ENCODE results near the gene OLFM2. TPM values are rescaled to one million over a fixed set of nuclear protein-coding genes. Genes with fewer than 3 reads are reported as not detected.

The OLFM2 gene
- total RNA-seq, 1 donor from 2014 or later = 18.8 TPM

DNA sequence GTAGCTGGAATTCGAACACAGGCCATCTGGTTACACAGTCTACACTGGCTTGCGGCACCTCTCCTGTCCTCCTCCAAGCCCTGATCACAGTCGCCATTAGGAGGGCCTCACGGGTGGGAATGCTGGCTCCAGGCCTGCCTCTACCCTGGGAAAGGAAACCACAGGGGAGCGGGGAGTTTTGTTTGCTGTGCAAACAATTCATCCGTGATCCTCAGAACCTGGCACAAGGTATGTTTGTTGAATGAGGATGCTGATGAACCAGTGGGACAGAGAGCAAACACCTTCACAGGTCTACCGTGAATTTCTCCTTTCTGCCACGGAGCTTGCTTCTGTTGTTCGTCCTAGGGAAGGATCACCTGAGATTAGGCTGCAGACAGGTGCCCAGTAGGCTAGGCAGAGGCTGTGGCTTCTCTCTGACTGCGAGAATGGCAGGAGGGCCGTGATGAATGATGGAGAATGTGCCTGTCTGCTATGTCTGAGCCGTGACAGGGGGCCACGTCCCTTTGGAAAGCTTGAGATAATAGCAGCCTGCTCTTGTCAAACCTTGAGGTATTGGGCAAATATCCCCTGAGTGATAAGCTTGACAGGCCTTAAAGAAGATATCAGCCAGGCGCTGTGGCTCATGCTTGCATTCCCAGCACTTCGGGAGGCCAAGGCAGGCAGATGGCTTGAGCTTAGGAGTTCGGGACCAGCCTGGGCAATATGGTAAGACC lies 64.5 kb downstream of the OLFM2 start:
- Histone ChIP-seq H3K27me3 (ENCODE audit: control insufficient read depth in 3 of 3, insufficient read depth in 3 of 3, low read length in 3 of 3) (peaks cover 0 to 4% (median 0%) of the 10 kb centered on the region in 3 donors), H3K9ac (ENCODE audit: low read depth in 1 of 3, low read length in 3 of 3) (no peak overlapping the region), H3K27ac (ENCODE audit: low read depth, low read length) (no peak overlapping the region), H3K4me1 (ENCODE audit: control insufficient read depth in 3 of 3, insufficient read depth in 3 of 3, low read length in 3 of 3) (peaks cover 0 to 1% (median 0%) of the 10 kb centered on the region in 3 donors), H3K4me3 (ENCODE audit: low read length in 3 of 3) (no peak overlapping the region), H3K9me3 (ENCODE audit: control insufficient read depth in 3 of 3, low read length in 3 of 3) (peaks cover 0 to 4% (median 0%) of the 10 kb centered on the region in 3 donors), H3K36me3 (ENCODE audit: control insufficient read depth in 3 of 3, insufficient read depth in 3 of 3, low read length in 3 of 3) (no peaks in the 10 kb centered on the region)

DNA sequence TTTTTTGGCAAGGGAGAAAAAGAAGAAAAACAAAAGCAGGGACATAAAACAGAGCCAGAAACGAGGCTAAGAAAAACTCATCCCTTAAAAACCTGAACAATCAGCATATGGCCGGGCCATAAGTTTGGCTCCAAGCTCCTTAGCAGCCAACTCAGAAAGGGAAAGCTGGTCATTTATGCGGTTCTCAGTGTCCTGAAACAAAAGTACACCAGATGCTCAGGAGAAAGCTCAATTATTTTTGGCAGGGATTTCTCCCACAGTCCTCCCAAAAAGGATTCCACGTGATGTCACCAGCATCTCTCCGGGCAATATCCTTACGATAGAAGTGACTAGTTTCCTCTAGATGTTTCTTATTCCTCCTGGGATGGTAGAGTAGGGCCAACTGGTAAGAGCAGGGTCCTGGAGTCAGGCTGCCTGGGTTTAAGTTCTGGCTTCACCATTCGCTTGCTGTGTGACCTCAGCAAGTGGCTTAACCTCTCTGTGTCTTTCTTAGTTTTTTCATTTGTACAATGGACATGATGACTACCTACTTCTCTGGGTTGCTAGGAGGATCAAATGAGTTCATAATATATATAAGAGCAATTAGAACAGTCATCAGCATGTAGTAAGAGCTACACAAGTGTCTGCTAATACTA lies 67.2 kb downstream of the OLFM2 start:
- H3K9ac ChIP-seq (ENCODE audit: low read depth in 1 of 3, low read length in 3 of 3) = no peak overlapping the region
- peaks cover 0 to 4% (median 0%) of the 10 kb centered on the region in 3 donors for H3K27me3 ChIP-seq (ENCODE audit: control insufficient read depth in 3 of 3, insufficient read depth in 3 of 3, low read length in 3 of 3)
- H3K4me1 ChIP-seq (ENCODE audit: control insufficient read depth in 3 of 3, insufficient read depth in 3 of 3, low read length in 3 of 3) = peaks cover 0 to 2% (median 0%) of the 10 kb centered on the region in 3 donors
- H3K27ac ChIP-seq (ENCODE audit: low read depth, low read length) = no peak overlapping the region
- no peaks in the 10 kb centered on the region for H3K36me3 ChIP-seq (ENCODE audit: control insufficient read depth in 3 of 3, insufficient read depth in 3 of 3, low read length in 3 of 3)
- no peaks in the 10 kb centered on the region for H3K9me3 ChIP-seq (ENCODE audit: control insufficient read depth in 3 of 3, low read length in 3 of 3)
- no peak overlapping the region for H3K4me3 ChIP-seq (ENCODE audit: low read length in 3 of 3)

DNA sequence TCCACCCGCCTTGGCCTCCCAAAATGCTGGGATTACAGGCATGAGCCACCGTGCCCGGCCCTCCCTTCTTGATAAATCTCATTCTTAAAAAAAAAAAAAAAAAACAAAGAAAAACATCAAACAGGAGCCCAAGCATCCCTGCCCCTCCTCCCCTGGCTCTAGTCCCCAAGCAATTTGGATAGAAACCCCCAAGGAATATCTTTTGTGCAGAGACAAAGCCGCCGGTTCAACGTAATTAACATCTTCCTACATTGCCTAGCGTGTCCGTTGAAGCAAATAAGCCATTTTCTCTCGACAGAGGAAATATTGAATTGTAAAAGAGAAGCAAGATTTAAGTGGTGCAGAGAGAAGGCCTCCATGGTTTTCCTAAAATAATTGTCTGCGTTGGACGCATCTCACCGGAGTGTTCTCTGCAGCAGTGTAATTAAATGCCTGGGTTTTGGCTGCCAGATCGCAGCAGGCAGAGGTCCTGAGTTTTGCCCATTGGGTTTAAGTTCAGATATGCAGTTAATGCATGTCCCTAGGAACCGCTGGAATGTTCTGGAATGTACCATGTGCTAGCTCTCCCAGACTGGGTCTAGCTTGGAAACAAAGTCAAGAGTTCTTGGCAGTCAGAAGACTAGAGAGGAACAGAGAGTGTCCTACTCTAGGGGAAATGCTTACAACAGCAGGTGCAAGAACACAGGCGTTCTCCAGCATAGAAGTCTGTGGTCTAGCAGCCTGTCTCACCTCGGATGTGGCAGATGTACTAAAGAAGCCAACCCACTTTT lies 70.4 kb downstream of the OLFM2 start:
- peaks cover 0 to 4% (median 0%) of the 10 kb centered on the region in 3 donors for H3K27me3 ChIP-seq (ENCODE audit: control insufficient read depth in 3 of 3, insufficient read depth in 3 of 3, low read length in 3 of 3)
- H3K4me1 ChIP-seq (ENCODE audit: control insufficient read depth in 3 of 3, insufficient read depth in 3 of 3, low read length in 3 of 3) = peaks cover 0 to 2% (median 0%) of the 10 kb centered on the region in 3 donors
- H3K9ac ChIP-seq (ENCODE audit: low read depth in 1 of 3, low read length in 3 of 3) = no peak overlapping the region
- no peaks in the 10 kb centered on the region for H3K36me3 ChIP-seq (ENCODE audit: control insufficient read depth in 3 of 3, insufficient read depth in 3 of 3, low read length in 3 of 3)
- no peaks in the 10 kb centered on the region for H3K9me3 ChIP-seq (ENCODE audit: control insufficient read depth in 3 of 3, low read length in 3 of 3)
- H3K4me3 ChIP-seq (ENCODE audit: low read length in 3 of 3) = no peak overlapping the region
- H3K27ac ChIP-seq (ENCODE audit: low read depth, low read length) = no peak overlapping the region

DNA sequence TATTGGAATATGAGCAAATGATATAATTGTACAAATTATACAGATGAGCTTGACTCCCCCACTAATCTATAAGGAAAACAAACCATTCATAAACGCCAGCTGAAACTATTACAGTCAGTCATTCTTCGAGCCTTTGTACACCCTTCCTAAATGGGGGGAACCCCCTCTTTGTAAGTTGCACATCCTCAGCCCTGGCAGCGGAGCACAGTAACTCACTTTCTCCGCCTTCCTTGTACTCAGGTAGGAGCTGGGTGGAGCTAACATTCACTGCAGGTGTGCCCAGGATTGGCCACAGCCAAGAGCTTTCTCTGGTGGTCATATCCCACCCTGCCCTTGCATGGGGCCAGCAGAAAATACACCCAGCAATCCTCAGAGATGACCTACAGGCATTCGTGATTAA lies 72.6 kb downstream of the OLFM2 start:
- peaks cover 0 to 2% (median 0%) of the 10 kb centered on the region in 3 donors for H3K4me1 ChIP-seq (ENCODE audit: control insufficient read depth in 3 of 3, insufficient read depth in 3 of 3, low read length in 3 of 3)
- H3K9me3 ChIP-seq (ENCODE audit: control insufficient read depth in 3 of 3, low read length in 3 of 3) = no peaks in the 10 kb centered on the region
- no peak overlapping the region for H3K9ac ChIP-seq (ENCODE audit: low read depth in 1 of 3, low read length in 3 of 3)
- no peaks in the 10 kb centered on the region for H3K36me3 ChIP-seq (ENCODE audit: control insufficient read depth in 3 of 3, insufficient read depth in 3 of 3, low read length in 3 of 3)
- H3K4me3 ChIP-seq (ENCODE audit: low read length in 3 of 3) = no peak overlapping the region
- no peak overlapping the region for H3K27ac ChIP-seq (ENCODE audit: low read depth, low read length)
- no peaks in the 10 kb centered on the region for H3K27me3 ChIP-seq (ENCODE audit: control insufficient read depth in 3 of 3, insufficient read depth in 3 of 3, low read length in 3 of 3)

DNA sequence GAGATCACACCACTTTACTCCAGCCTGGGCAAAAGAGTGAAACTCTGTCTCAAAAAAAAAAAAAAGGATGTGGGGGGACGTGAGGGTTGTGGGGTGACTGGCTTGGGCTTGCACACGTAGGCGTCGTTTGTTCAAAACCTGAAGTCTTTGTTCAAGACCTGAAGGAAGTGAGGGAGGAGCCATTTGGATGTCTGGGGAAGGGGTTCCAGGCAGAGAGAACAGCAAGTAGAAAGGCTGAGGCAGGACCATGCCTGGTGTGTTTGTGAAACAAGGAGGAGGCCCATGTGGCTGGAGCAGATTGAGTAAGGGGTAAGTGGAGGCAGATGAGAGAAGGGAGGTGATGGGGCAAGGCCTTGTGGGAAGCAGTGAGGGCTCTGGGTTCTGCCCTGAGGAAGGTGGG lies 73.4 kb downstream of the OLFM2 start:
- no peak overlapping the region for H3K27ac ChIP-seq (ENCODE audit: low read depth, low read length)
- H3K36me3 ChIP-seq (ENCODE audit: control insufficient read depth in 3 of 3, insufficient read depth in 3 of 3, low read length in 3 of 3) = no peaks in the 10 kb centered on the region
- peaks cover 0 to 2% (median 0%) of the 10 kb centered on the region in 3 donors for H3K4me1 ChIP-seq (ENCODE audit: control insufficient read depth in 3 of 3, insufficient read depth in 3 of 3, low read length in 3 of 3)
- no peak overlapping the region for H3K4me3 ChIP-seq (ENCODE audit: low read length in 3 of 3)
- H3K9me3 ChIP-seq (ENCODE audit: control insufficient read depth in 3 of 3, low read length in 3 of 3) = no peaks in the 10 kb centered on the region
- H3K9ac ChIP-seq (ENCODE audit: low read depth in 1 of 3, low read length in 3 of 3) = no peak overlapping the region
- H3K27me3 ChIP-seq (ENCODE audit: control insufficient read depth in 3 of 3, insufficient read depth in 3 of 3, low read length in 3 of 3) = no peaks in the 10 kb centered on the region

DNA sequence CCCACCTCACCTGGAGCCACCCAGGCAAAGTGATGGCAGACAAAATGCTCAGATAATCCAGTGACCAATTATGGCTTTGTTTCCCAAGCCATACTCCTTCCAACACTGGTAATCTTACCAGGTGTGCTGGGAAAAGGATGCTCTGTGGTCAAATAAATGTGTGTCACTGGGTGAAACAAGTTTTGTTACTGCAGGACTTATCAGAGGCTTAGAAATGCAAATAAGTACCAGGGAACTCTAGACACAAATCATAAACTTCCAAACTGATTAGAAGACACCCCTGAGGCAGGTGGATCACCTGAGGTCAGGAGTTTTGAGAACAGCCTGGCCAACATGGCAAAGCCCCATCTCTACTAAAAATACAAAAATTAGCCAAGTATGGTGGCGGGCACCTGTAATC lies 74.8 kb downstream of the OLFM2 start:
- no peak overlapping the region for H3K9ac ChIP-seq (ENCODE audit: low read depth in 1 of 3, low read length in 3 of 3)
- no peaks in the 10 kb centered on the region for H3K4me1 ChIP-seq (ENCODE audit: control insufficient read depth in 3 of 3, insufficient read depth in 3 of 3, low read length in 3 of 3)
- H3K36me3 ChIP-seq (ENCODE audit: control insufficient read depth in 3 of 3, insufficient read depth in 3 of 3, low read length in 3 of 3) = no peaks in the 10 kb centered on the region
- no peak overlapping the region for H3K4me3 ChIP-seq (ENCODE audit: low read length in 3 of 3)
- no peaks in the 10 kb centered on the region for H3K27me3 ChIP-seq (ENCODE audit: control insufficient read depth in 3 of 3, insufficient read depth in 3 of 3, low read length in 3 of 3)
- H3K9me3 ChIP-seq (ENCODE audit: control insufficient read depth in 3 of 3, low read length in 3 of 3) = no peaks in the 10 kb centered on the region
- no peak overlapping the region for H3K27ac ChIP-seq (ENCODE audit: low read depth, low read length)

DNA sequence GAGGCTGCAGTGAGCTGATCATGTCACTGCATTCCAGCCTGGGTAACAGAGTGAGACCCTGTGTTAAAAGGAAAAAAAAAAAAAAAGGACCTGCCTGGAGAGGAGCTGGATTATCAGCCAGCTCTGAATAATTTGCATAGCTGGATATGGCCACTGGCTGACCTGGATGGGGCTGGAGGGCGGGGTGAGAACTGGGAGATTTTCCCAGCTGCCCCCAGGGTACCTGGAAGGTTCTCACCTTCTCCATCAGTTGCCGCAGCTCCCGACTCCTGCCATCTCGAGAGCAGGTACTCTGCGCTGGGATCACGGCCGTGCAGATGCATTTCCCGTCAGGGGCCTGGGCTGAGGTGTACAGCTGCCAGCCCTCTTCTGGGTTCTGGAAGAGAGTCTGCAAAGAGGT lies 75.9 kb downstream of the OLFM2 start:
- no peak overlapping the region for H3K27ac ChIP-seq (ENCODE audit: low read depth, low read length)
- H3K4me3 ChIP-seq (ENCODE audit: low read length in 3 of 3) = no peak overlapping the region
- no peaks in the 10 kb centered on the region for H3K27me3 ChIP-seq (ENCODE audit: control insufficient read depth in 3 of 3, insufficient read depth in 3 of 3, low read length in 3 of 3)
- H3K9me3 ChIP-seq (ENCODE audit: control insufficient read depth in 3 of 3, low read length in 3 of 3) = no peaks in the 10 kb centered on the region
- no peak overlapping the region for H3K9ac ChIP-seq (ENCODE audit: low read depth in 1 of 3, low read length in 3 of 3)
- H3K4me1 ChIP-seq (ENCODE audit: control insufficient read depth in 3 of 3, insufficient read depth in 3 of 3, low read length in 3 of 3) = no peaks in the 10 kb centered on the region
- H3K36me3 ChIP-seq (ENCODE audit: control insufficient read depth in 3 of 3, insufficient read depth in 3 of 3, low read length in 3 of 3) = no peaks in the 10 kb centered on the region

DNA sequence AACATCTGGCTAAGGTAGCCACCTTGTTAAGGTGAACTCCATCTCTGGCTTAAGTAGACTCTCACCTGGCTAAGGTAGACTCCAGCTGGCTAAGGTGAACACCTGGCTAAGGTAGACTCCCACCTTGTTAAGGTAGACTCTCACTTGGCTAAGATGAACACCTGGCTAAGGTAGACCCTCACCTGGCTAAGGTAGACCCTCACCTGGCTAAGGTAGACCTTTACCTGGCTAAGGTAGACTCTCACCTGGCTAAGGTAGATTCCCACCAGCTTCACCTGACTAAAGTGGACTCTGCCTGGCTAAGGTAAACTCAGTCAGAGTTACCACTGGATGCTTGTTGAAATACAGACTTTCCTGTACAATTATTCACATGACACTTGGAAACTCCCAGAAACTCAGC lies 77.5 kb downstream of the OLFM2 start:
- no peaks in the 10 kb centered on the region for H3K4me1 ChIP-seq (ENCODE audit: control insufficient read depth in 3 of 3, insufficient read depth in 3 of 3, low read length in 3 of 3)
- H3K27me3 ChIP-seq (ENCODE audit: control insufficient read depth in 3 of 3, insufficient read depth in 3 of 3, low read length in 3 of 3) = no peaks in the 10 kb centered on the region
- no peak overlapping the region for H3K9ac ChIP-seq (ENCODE audit: low read depth in 1 of 3, low read length in 3 of 3)
- no peak overlapping the region for H3K27ac ChIP-seq (ENCODE audit: low read depth, low read length)
- peaks cover 0 to 2% (median 0%) of the 10 kb centered on the region in 3 donors for H3K36me3 ChIP-seq (ENCODE audit: control insufficient read depth in 3 of 3, insufficient read depth in 3 of 3, low read length in 3 of 3)
- no peak overlapping the region for H3K4me3 ChIP-seq (ENCODE audit: low read length in 3 of 3)
- H3K9me3 ChIP-seq (ENCODE audit: control insufficient read depth in 3 of 3, low read length in 3 of 3) = no peaks in the 10 kb centered on the region

DNA sequence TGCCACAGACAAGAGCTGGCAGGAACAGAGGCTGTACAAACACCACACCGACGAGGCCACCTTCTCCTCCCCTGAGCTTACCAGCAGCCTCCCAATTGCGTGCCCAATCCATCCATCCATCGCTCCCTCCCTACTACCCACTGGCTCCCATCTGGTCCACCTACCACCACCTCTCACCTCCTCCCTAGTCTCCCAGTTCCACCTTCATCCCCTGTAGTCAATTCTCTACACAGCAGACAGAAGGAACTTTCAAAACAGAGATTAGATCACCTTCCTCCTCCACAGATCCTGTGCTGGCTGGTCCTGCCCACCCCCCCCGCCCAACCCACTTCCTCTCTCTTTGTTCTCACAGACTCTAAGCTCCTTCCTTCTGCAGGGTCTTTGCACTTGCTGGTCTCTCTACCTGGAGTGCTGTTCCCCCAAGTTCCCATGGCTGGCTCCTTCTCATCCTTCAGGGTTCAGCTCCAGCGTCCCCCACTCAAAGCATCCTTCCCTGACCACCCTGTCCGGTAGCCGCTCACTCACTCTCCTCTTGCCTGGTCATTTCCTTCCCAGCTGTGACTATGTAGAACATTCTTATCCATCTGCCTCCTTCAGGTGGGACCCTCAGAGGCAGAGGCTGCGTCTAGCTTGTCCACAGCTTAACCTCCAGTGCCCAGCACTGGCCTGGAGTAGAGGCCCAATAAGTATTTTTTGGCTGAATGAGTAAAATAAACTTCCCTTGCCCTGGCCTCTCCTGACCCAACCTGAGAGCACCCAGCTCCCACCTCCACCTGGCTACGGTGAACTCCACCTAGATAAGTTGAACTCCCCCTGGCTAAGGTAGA lies 78.2 kb downstream of the OLFM2 start:
- H3K36me3 ChIP-seq (ENCODE audit: control insufficient read depth in 3 of 3, insufficient read depth in 3 of 3, low read length in 3 of 3) = peaks cover 0 to 2% (median 0%) of the 10 kb centered on the region in 3 donors
- no peaks in the 10 kb centered on the region for H3K9me3 ChIP-seq (ENCODE audit: control insufficient read depth in 3 of 3, low read length in 3 of 3)
- H3K27ac ChIP-seq (ENCODE audit: low read depth, low read length) = no peak overlapping the region
- H3K4me3 ChIP-seq (ENCODE audit: low read length in 3 of 3) = no peak overlapping the region
- no peak overlapping the region for H3K9ac ChIP-seq (ENCODE audit: low read depth in 1 of 3, low read length in 3 of 3)
- no peaks in the 10 kb centered on the region for H3K4me1 ChIP-seq (ENCODE audit: control insufficient read depth in 3 of 3, insufficient read depth in 3 of 3, low read length in 3 of 3)
- H3K27me3 ChIP-seq (ENCODE audit: control insufficient read depth in 3 of 3, insufficient read depth in 3 of 3, low read length in 3 of 3) = no peaks in the 10 kb centered on the region

All from skeletal muscle tissue (tissue), 4 donors.